NT2/D1 (cell line): ENCODE results near the gene PPBP.

Source experiments
- SUZ12 ChIP-seq: IDR thresholded peaks from 2 replicates; pipeline ENCODE4 v1.6.1; 2011; ENCODE audit not compliant: insufficient read length, insufficient read depth; ENCODE audit errors: extremely low read depth
- YY1 ChIP-seq: IDR thresholded peaks from 2 replicates; pipeline ENCODE4 v1.6.1; 2011; ENCODE audit not compliant: insufficient read length, insufficient read depth

- no peak for TF ChIP-seq SUZ12
- no peak for TF ChIP-seq YY1
These were observed at the start of gene PPBP for GRCh38 chr4:73988061-73988460.
